ENCODE results near the gene TMEM60.

DNA sequence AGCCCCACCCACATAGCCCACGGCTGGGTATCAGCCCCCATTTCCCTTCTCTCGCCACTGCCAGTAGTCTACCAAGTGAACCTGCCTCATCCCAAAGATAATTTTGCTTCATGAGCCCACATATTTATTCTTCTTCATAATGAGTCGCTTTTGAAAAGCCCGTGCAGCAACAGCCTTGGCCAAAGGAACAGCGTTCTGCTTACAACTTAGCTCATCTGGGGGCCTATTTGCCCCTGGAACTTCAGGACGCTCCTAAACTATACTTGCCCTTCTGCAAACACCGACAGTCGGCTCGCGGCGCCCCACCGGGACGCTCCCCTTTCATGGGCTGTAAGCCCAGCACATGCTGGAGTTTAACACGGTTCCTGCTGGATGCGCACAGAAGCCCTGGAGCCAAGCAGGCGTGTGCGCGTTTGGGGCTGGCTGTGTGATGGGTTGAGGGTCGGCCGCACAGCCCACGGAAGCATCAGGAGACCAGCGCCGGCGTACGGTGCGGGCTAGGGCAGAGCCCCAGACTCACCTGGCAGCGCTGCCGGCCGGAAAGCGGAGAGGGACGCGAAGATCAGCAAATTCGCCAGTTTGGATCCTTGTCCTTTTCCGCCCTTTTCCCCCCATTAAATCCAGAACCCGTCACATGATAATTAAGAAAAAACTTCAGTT, 370 bp downstream of the TMEM60 start:
- TF ChIP-seq USF1 (IDR thresholded peaks at IDR 0.05) = peak; percentile 87
- TF ChIP-seq TAF1 (IDR thresholded peaks at IDR 0.05; ENCODE audit: low read depth) = peak; percentile 34; the same call in 1 of the 2 replicates
- TF ChIP-seq FOXM1 (IDR thresholded peaks at IDR 0.05; ENCODE audit: borderline replicate concordance, low read depth) = no peak
- TF ChIP-seq, protein P1, sequence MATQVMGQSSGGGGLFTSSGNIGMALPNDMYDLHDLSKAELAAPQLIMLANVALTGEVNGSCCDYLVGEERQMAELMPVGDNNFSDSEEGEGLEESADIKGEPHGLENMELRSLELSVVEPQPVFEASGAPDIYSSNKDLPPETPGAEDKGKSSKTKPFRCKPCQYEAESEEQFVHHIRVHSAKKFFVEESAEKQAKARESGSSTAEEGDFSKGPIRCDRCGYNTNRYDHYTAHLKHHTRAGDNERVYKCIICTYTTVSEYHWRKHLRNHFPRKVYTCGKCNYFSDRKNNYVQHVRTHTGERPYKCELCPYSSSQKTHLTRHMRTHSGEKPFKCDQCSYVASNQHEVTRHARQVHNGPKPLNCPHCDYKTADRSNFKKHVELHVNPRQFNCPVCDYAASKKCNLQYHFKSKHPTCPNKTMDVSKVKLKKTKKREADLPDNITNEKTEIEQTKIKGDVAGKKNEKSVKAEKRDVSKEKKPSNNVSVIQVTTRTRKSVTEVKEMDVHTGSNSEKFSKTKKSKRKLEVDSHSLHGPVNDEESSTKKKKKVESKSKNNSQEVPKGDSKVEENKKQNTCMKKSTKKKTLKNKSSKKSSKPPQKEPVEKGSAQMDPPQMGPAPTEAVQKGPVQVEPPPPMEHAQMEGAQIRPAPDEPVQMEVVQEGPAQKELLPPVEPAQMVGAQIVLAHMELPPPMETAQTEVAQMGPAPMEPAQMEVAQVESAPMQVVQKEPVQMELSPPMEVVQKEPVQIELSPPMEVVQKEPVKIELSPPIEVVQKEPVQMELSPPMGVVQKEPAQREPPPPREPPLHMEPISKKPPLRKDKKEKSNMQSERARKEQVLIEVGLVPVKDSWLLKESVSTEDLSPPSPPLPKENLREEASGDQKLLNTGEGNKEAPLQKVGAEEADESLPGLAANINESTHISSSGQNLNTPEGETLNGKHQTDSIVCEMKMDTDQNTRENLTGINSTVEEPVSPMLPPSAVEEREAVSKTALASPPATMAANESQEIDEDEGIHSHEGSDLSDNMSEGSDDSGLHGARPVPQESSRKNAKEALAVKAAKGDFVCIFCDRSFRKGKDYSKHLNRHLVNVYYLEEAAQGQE (IDR thresholded peaks at IDR 0.05; ENCODE audit: low read depth) = no peak
